Measurements from ENCODE around the gene ABCA13.

ABCA13 gene

GRCh38 chr7:48398191-48398590 lies 226.9 kb downstream of the ABCA13 start:
- intact Hi-C loops (cut with DNase I): no loop called here
- DNase-seq: no peak

DNA sequence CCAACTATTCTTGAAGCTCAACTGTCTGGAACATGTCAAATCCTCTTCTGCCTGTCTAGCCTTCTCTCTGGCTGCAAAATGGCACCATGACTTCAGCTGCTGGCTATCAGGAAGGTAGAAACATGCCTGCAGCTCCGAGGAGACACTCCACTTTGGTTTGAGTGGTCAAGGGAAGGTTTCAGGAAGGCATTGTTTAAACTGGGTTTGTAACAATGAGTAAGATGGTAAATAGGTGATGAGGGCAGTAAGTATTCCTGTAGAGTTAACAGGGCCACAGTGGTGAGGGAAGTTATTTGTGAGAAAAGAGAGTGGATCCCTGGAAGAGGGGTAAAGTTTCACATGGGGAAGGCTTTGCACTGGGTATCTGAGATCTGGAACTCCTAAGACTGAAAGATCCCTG lies 231.5 kb downstream of the ABCA13 start:
- DNase-seq: peak in 1 of 42 donors; percentile 2
- intact Hi-C loops (cut with DNase I): no loop called here

DNA sequence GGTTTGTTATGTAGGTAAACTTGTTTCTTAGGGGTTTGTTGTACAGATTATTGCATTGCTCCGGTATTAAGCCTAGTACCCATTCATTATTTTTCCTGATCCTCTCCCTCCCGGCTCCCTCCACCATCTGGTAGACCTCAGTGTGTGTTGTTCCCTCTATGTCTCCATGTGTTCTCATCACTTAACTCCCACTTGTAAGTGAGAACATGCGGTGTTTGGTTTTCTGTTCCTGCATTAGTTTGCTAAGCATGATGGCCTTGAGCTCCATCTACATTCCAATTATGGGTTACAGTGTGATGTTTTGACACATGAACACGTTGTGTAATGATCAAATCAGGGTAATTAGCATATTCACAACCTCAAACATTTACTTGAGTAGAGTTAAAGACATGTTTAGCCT lies 237.5 kb downstream of the ABCA13 start:
- intact Hi-C loops (cut with DNase I): no loop called here
- DNase-seq: no peak

DNA sequence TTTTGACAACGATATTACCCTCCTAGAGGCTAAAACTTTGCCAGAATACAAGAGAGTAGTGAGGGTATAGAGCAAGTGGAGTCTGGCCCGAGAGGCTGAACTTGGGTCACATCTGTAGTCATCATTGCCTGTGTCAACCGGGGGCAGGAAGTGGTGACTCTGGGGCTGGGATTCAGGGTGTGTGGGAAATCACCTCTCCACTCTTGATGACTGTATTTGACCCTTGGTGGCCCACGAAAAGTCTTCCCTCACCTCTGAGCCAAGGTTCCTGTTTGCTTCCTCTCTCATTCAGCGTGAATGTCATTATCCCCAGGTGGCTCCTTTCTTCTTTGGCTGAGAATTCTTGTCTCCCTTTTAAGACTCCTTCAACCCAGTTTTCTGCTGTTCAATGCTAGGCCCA lies 240.4 kb downstream of the ABCA13 start:
- DNase-seq: no peak
- intact Hi-C loops (cut with DNase I): no loop called here

- DNase-seq: no peak
- intact Hi-C loops (cut with DNase I): no loop called here
Measured at GRCh38 chr7:48414011-48414732, 242.9 kb downstream of the ABCA13 start.

DNA sequence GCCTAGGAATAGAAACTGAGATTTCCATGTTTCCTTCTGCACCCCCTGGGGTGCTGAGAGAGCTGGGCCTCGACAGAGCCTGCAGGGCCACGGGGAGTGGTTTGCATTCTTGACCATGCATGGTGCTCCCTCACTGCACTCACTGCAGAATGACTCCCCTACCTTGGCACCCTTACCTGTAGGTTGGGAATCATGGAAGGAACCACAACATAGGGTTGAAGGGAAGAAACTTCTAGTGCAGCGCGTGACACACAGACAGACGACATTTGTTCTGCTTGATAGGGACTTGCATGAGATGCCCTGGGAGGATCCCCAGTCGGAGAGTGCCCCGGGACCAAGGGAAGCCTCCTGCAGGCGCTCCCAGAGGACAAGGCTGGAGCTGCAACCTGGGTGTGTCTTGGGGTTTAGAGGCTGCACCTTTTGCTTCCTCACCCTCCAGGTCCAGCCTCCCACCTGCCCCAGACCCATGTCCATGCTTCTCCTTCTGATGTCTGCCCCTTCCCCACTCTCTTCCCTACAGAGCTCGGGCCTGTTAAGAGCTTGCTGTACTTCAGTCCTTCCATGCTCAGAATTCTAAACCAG lies 245.2 kb downstream of the ABCA13 start:
- DNase-seq: no peak
- intact Hi-C loops (cut with DNase I): no loop called here

- intact Hi-C loops (cut with DNase I): no loop called here
- DNase-seq: no peak
Measured at GRCh38 chr7:48419401-48419800, 248.1 kb downstream of the ABCA13 start.

- intact Hi-C loops (cut with DNase I): no loop called here
- DNase-seq: no peak
Measured at GRCh38 chr7:48420206-48420605, 248.9 kb downstream of the ABCA13 start.

GRCh38 chr7:48421357-48421756 lies 250.1 kb downstream of the ABCA13 start:
- intact Hi-C loops (cut with DNase I): no loop called here
- DNase-seq: no peak

GRCh38 chr7:48424731-48425130 lies 253.5 kb downstream of the ABCA13 start:
- intact Hi-C loops (cut with DNase I): no loop called here
- peak in 4 of 42 donors; percentile 6 to 30 (median 11) for DNase-seq

DNA sequence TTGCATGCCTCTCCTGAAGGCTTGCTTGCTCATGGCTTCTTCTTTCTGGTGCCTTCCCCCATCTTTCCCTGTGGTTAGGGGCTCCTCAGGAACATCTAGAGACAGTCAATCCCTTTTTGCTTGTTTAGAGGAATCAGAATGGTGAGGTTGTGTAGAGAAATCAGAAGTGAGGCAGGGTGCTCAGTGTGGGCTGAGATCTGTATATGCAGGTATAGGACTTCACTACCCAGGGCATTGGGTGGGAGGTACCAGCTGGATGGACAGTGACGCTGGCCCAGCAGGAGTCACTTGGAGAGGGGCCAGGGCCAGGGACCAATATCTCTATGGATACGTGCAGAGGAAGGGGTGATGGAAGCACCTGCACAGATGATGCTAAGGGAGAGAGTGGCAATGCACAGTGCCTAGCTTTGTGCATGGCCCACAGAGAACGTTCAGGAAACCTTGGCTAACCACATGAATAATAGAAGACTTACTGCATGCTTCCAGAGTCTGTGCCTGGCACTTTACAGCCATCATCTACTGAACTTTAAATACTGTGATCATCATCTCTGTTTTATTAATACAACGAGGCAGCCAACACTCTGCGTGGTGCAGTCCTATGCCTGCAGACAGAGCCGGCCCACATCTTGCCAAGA lies 255.2 kb downstream of the ABCA13 start:
- no peak for DNase-seq
- intact Hi-C loops (cut with DNase I): no loop called here

GRCh38 chr7:48426966-48427555 lies 255.8 kb downstream of the ABCA13 start:
- intact Hi-C loops (cut with DNase I): no loop called here
- no peak for DNase-seq

DNA sequence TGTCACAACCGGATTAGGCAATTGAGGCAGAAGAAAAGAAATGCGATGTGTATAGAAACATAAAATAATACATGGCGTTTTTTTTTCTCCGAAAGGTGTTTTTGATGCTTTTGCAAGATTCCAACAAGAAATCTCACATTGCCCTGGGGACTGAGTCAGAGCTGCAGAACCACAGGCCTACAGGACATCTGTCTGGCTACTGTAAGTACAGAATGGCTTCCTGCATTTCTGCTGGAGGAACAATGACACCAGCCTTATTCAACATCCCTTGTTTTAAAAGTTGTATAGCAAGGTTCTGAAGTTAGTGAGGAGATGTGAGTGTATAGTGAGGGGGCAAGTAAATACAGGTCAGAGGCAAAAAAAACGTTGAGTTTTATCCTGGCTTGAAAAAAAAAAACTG lies 256.4 kb downstream of the ABCA13 start:
- DNase-seq: no peak
- intact Hi-C loops (cut with DNase I): no loop called here

GRCh38 chr7:48428091-48428684 lies 256.9 kb downstream of the ABCA13 start:
- no peak for DNase-seq
- intact Hi-C loops (cut with DNase I): no loop called here

DNA sequence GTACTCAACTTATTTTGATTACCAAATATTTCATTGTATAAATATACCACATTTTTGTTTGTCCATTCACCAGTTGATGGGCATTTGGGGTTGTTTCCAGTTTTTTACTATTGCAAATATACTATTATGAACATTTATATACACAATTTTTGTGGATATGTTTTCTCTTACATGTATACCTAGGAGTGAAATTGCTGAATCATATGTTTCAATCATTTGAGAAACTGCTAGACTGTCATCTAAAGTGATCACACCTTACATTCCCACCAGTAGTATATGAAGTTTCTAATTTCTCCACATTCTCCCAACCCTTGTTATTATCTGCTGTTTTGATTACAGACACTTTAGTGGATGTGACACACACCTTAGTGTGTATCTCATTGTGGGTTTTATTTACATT lies 257.9 kb downstream of the ABCA13 start:
- intact Hi-C loops (cut with DNase I): no loop called here
- DNase-seq: no peak

DNA sequence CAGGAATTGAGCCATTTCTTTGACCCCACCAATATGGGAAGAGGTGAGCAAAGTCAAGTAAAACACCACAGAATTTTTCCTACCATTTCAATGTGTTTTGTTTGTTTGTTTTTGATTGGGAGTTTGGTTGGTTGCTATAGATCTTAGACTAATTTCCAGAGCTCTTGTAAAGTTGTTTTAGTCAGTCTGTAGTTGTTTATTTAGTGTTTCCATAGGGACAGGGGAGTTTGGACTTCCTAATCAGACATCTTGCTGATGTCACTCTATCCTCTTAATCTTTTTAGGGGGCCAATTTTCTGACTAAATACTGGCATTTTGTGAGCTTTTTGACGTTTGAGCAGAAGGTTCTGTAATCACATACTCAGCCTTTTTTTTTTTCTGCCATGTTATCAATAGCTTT lies 266.9 kb downstream of the ABCA13 start:
- intact Hi-C loops (cut with DNase I): no loop called here
- no peak for DNase-seq

DNA sequence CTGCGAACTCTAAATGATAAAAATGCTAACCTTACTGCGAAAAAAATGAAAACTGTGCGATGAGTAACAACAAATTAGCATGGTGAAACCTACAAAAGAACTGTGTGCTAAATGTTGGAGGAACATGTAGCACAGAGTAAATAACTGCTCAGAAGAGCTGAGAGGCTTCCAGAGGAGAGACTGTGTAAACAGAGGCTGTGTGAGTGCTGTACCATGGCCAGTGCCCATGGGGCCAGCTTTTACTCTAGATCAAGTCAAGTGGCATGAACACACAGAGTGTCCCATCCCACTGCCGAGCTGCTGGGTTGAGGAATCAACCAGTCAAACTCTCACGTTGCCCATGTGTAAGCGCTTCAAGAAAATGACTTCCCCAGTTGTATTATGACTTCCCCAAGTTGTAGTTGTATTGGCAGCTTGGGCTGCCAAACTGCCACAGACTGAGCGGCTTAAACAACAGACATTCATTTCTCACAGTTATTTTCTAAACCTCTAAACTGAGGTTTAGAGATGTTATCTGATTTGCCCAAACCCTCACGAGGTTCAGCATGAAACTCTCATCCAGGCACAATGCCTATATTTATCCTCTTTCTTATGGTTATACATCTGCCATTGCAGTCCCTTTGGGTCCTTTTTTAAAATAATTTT lies 270.7 kb downstream of the ABCA13 start:
- intact Hi-C loops (cut with DNase I): no loop called here
- no peak for DNase-seq

DNA sequence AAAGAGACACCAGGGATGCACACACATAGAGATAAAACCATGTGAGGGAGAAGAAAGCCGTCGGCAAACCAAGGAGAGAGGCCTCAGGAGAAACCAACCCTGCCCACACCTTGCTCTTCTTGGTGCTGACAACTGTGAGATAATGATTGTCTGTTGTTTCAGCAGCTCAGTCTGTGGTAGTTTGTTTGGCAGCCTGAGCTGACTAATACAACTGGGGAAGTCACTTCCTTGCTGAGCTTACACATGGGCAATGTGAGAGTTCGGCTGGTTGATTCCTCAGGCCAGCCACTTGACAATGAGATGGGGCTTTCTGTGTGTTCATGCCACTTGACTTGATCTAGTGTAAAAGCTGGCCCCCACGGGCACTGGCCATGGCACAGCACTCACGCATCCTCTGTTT lies 271.8 kb downstream of the ABCA13 start:
- intact Hi-C loops (cut with DNase I): no loop called here
- DNase-seq: no peak

- intact Hi-C loops (cut with DNase I): no loop called here
- no peak for DNase-seq
Measured at GRCh38 chr7:48446721-48447120, 275.5 kb downstream of the ABCA13 start.

DNA sequence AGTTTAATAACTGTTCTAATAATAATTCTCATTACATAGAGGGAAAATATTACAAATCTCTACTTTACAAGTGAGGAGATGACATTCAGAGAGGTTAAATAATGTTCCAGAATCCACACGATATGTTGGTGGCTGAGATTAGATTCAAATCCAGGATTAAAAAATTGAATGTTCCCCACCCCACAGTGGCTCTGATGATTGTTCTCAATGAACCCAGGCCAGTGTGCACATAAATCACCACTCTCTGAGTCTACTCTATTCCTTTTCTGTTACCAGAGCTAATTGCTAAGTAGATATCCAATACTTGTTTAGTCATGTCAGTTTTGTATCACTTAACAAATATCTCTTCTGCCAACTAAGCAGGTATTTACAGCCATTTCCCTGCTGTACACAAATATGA lies 281.0 kb downstream of the ABCA13 start:
- intact Hi-C loops (cut with DNase I): no loop called here
- no peak for DNase-seq
